ENCODE data around the gene SEC16A.

DNA sequence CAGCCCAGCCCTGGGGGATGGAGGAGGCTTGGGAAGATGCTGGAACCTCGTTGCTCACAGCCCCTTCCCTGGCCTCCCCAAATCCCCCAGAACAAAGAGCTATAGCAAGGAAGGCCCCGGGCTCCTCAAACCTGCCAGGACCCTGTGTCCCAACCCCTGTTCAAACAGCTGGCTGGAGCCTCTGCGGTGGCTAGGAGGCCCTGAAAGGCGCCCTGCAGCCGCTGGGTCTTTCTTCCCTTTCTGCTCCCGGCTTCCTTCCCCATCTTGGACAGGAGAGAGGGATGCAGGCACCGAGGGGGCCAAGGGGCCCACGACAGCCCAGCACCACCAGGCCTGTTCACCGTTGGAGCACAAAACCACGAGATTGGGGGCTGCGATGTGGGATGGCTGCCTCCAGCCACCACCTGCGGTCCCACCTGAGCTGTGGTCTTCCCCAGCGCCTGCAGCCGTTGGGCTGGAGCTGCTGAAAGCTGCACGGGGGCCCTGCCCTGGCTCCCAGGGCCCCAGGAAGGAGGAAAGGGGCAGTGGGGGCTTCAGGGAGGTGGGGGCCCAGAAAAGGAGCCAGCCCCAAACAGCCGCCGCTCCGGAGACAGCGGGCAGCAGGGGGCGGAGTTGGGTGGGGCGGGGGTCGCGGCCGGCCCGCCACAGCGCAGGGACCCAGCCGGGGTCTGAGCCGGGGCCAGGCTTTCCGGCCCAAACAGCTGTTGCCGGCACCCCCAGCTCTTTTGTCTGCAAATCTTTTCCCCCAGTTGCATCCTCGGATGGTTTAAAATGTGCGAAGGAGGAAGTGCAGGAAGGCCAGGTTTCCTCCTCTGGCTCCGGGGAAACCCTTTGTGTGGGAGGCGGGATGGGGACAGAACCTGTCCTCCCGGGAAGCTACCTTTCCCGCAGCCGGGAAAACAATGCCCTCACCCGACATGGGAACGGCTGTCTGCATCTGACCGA, 46.9 kb upstream of the SEC16A start:
- TF ChIP-seq, protein P1, sequence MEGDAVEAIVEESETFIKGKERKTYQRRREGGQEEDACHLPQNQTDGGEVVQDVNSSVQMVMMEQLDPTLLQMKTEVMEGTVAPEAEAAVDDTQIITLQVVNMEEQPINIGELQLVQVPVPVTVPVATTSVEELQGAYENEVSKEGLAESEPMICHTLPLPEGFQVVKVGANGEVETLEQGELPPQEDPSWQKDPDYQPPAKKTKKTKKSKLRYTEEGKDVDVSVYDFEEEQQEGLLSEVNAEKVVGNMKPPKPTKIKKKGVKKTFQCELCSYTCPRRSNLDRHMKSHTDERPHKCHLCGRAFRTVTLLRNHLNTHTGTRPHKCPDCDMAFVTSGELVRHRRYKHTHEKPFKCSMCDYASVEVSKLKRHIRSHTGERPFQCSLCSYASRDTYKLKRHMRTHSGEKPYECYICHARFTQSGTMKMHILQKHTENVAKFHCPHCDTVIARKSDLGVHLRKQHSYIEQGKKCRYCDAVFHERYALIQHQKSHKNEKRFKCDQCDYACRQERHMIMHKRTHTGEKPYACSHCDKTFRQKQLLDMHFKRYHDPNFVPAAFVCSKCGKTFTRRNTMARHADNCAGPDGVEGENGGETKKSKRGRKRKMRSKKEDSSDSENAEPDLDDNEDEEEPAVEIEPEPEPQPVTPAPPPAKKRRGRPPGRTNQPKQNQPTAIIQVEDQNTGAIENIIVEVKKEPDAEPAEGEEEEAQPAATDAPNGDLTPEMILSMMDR (IDR thresholded peaks at IDR 0.05), result no peak
- TF ChIP-seq POLR2A (IDR thresholded peaks at IDR 0.05), result no peak
